HL-60/S4 treated with retinoic acid at 250 ng/mL for 4 days and 3 days (cell line): ENCODE results near the gene PPP2R3B.
"Not testable (repeated sequence)": the region's sequence is repeated elsewhere in the genome, so short reads cannot be mapped to it uniquely, and the experiment has no call there.

Source experiments
- in situ Hi-C: fragments of 300-500 bp; cut with MboI; formaldehyde crosslinking; loops from 2 replicates; pipeline ENCODE4 v1.7.0; 2022; ENCODE audit warnings: low sequenced_read_pairs

PPP2R3B gene

DNA sequence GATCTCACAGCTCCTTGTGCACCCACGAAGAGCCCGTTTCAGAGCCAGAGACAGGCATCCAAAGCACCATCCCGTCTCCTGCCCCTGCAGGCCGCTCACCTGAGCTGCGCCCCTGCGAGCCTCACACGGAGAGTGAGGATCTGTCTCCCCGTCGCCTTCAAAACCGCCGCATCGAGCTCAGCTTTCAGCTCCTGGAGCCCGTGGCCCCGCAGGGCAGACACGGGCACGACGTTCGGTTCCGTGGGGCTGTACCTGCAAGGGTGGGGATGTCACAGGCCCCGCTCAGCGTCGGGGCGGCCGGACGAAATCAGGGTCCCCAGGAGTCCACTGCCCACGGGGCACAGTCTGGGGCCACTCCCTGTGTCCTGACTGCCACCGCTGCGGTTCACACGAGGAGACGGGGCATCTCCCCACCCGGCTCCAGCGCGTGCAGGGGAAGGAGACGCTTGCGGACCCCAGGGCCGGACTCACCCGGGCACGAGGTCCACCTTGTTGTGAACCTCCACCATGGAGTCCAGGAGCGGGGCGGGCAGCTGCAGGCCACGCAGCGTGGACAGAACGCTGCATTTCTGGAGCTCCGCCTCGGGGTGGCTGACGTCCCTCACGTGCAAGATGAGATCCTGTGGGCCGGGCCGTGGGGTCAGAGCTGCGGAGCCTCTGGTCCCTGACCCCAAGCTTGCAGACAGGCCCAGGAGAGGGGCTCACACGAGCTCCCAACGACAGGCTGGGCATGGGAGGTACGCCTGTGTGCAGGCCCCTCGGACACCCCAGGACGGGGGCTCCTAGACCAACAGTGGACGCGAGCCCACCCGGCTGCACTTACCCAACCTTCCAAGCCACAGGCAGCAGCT lies 79.2 kb downstream of the PPP2R3B start:
- in situ Hi-C loops: no loop called here

DNA sequence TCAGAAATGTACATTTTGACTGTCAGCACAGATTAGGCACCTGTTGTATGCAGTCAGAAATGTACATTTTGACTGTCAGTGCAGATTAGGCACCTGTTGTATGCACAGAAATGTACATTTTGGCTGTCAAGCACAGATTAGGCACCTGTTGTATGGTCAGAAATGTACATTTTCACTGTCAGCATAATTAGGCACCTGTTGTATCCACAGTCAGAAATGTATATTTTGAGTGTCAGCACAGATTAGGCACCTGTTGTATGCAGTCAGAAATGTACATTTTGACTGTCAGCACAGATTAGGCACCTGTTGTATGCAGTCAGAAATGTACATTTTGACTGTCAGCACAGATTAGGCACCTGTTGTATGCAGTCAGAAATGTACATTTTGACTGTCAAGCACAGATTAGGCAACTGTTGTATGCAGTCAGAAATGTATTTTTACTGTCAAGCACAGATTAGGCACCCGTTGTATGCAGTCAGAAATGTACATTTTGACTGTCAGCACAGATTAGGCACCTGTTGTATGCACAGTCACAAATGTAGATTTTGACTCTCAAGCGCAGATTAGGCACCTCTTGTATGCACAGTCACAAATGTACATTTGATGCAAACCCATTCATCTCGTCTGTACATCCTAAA lies 80.0 kb downstream of the PPP2R3B start:
- in situ Hi-C loops: not testable (repeated sequence)

- in situ Hi-C loops: not testable (repeated sequence)
These were observed 80.7 kb downstream of the PPP2R3B start for GRCh38 chrX:305781-306613.

DNA sequence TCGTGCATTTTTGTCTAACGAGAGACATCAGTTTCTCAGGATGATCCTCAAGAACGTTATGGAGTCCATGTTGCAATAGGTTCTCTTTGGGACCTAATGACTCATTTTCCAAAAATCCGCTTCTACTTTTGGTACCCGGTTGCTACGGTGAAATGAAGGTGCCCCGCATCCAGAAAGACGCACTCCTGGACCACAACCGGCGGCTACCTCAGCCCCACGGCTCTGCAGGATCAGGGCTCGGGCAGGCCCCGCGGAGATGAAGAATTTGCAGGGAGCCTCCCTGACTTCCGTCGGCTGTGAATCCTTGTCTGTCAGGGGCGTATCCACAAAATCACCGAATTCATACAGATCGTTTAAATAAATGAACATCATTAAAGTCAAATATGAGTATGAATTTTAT lies 83.7 kb downstream of the PPP2R3B start:
- in situ Hi-C loops: no loop called here

GRCh38 chrX:300334-300733 lies 86.4 kb downstream of the PPP2R3B start:
- in situ Hi-C loops: no loop called here

- in situ Hi-C loops: no loop called here
These were observed 87.7 kb downstream of the PPP2R3B start for GRCh38 chrX:298993-299392.

DNA sequence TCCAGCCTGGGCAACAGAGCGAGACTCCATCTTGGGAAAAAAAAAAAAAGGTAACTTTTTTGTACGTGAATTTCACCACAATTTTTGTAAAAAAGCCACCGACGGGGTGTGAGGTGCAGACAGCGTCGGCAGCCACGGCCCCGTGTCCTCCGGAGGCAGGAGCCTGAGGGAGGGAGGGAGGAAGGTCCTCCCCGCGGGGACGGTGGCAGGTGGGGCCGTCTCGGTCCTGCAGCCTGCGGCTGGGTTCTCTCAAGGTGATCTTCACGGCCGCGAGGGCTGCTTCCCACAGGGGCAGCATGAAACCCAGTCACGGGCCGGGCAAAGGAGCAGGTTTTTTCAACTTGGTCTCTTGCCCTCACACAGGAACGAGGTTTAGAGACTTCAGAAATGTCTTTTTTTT lies 91.6 kb downstream of the PPP2R3B start:
- in situ Hi-C loops: no loop called here

DNA sequence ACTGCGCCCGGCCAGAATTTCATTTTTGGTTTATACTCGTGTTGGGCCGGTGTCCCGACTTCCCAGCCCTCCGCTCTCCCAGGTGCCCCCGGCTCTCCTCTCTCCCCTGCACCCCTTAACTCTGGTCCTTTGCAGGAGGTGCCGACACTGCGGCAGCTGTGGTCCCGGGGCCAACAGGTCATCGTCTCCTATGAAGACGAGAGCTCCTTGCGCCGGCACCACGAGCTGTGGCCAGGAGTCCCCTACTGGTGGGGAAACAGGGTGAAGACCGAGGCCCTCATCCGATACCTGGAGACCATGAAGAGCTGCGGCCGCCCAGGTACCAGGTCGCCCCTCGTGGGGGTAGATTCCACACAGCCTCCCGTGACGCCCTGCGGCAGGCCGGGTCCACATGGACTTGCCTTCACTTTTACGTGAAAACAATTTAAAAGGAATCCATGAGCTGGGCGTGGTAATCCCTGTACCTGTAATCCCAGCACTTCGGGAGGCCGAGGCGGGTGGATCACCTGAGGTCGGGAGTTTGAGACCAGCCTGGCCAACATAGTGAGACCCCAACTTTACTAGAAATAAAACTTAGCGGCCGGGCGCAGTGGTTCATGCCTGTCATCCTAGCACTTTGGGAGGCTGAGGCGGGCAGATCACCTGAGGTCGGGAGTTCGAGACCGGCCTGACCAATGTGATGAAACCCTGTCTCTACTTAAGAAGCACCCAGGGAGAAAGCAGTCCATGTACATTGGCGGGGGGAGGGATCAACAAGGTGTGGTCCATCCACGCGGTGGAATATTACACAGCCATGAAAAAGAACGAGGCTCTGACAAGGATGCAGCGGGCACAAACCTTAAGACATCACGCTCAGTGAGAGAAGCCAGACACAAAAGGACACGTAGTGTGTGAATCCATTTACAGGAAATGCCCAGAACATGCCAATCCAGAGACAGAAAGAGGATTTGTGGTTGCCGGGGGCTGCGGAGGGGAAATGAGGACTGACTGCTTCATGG lies 93.5 kb downstream of the PPP2R3B start:
- in situ Hi-C loops: no loop called here

DNA sequence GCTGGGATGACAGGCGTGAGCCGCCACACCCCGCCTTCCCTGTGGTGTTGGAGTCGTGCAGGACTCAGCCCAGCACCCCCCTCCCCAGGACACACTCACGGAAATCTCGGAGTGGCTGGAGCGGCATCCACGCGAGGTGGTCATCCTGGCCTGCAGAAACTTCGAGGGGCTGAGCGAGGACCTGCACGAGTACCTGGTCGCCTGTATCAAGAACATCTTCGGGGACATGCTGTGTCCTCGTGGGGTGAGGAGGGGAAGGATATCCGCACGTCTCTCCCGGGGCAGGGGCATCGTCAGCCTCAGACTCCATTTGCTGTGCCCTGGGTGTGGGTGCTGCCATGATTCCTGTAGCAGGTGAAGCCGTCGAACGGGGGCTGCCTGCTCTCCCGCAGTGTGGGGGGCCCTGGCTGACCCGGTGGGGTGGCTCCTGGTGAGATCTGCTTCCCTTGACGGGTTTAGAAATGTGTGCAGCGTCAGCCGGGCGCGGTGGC lies 95.3 kb downstream of the PPP2R3B start:
- in situ Hi-C loops: no loop called here

DNA sequence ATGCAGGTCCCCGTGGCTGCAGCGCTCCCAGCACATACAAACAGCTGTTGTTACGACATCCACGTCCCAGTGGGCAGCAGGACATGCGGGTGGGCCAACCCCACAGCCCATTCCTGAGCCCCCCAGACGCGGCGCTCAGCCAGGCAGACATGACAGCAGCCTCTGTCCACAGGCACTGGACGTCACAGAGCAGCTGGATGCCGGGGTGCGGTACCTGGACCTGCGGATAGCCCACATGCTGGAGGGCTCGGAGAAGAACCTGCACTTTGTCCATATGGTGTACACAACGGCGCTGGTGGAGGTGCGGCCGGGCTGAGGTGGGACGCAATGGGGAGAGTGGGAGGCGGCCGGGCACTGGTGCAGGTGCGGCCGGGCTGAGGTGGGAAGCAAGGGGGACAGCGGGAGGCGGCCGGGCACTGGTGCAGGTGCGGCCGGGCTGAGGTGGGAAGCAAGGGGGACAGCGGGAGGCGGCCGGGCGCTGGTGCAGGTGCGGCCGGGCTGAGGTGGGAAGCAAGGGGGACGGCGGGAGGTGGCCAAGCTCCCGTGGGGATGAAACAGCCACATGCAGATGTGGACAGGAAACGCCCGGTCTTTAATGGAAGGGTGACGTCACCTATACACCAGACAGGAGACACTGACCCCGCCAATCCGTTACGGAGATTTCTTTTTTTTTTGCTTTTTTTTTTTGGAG lies 96.1 kb downstream of the PPP2R3B start:
- in situ Hi-C loops: no loop called here

DNA sequence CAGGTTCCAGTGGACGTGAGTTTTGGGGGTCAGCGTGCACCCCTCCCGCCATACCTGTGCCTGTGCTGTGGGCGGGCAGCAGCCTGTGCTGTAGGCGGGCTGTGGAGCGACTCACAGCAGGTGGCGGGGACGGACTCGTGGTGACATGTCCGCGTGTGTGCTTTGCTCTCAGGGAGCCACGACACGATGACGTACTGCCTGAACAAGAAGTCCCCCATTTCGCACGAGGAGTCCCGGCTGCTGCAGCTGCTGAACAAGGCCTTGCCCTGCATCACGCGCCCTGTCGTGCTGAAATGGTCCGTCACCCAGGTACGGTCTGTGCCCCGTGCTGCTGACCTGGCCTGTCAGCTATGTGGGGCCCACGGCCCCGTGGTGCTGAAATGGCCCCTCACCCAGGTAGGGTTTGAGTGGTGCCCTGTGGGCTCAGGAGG lies 98.1 kb downstream of the PPP2R3B start:
- in situ Hi-C loops: no loop called here

DNA sequence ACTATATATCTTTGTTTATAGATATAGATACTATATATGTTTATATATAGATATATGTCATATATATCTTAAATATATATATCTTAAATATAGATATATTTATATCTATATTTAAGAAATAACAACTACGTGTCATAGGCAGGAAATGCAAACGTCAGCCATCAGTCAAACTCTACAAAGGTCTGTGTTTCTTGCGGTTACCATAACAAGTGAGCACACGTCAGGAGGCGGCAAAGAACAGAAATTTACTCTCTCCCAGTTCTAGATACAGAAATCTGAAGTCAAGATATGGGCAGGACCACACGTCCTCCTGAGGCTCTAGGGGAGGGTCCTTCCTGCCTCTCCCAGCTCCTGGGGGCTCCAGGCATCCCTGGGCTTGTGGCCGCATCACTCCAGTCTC lies 99.0 kb downstream of the PPP2R3B start:
- in situ Hi-C loops: no loop called here

DNA sequence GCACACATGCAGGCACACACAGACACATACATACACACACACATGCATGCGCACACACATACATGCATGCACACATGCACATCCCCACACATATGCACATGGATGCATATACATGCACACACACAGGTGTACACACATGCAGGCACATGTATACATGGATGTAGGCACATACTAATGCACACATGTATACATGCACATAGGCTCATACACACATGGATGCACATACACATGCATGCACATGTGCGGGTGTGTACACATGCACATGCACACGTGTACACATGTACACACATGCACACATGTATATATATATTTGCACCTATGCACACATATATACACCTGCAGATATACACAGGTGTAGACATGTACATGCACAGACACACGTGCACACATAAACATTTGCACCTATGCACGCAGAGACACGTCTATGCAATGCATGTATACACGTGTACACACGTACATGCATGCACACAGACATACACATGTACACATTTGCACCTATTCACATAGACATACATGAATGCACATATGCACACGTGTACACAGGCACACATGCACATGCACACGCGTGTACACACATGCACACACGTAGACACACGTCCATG lies 101.5 kb downstream of the PPP2R3B start:
- in situ Hi-C loops: no loop called here
